ENCODE results near the gene PTBP3. TPM values are rescaled to one million over a fixed set of nuclear protein-coding genes. Genes with fewer than 3 reads are reported as not detected.
A peak's percentile ranks its signal among the peaks of the same experiment; 100 is the strongest.

PTBP3 gene
- total RNA-seq, 6 experiments from 2014 or later: 31.1 to 52.5 (median 39.7) TPM

- peaks cover 17% of the 10 kb centered on the region for H3K36me3 Mint-ChIP-seq (ENCODE audit: low read depth)
- no peaks in the 10 kb centered on the region for H3K9me3 Mint-ChIP-seq
- peak overlapping the region; percentile 75 for H3K4me3 Mint-ChIP-seq
- no peak for TF ChIP-seq CTCF (IDR thresholded peaks at IDR 0.05)
- H3K27ac Mint-ChIP-seq: no peak overlapping the region
- H3K4me1 Mint-ChIP-seq (ENCODE audit: low read depth): peaks cover 23% of the 10 kb centered on the region
- no peak for DNase-seq
- H3K27me3 Mint-ChIP-seq (ENCODE audit: insufficient read depth): peaks cover 10% of the 10 kb centered on the region
Measured at GRCh38 chr9:112175796-112176315, 157.6 kb downstream of the PTBP3 start.

GRCh38 chr9:112174965-112175795, 158.2 kb downstream of the PTBP3 start, which contains the start of gene SUSD1:
Gene SUSD1 (minus strand): TSS chr9:112175297. CDS start chr9:112175235, 62 bp downstream.
- peaks cover 17% of the 10 kb centered on the region for H3K36me3 Mint-ChIP-seq (ENCODE audit: low read depth)
- H3K9me3 Mint-ChIP-seq: no peaks in the 10 kb centered on the region
- peaks cover 8% of the 10 kb centered on the region for H3K27me3 Mint-ChIP-seq (ENCODE audit: insufficient read depth)
- no peak for DNase-seq
- peak within 1 kb of the TSS; percentile 88 for H3K4me3 Mint-ChIP-seq
- H3K4me1 Mint-ChIP-seq (ENCODE audit: low read depth): peaks cover 21% of the 10 kb centered on the region
- H3K27ac Mint-ChIP-seq: peak within 1 kb of the TSS; percentile 81
- TF ChIP-seq CTCF (IDR thresholded peaks at IDR 0.05): no peak

- no peaks in the 10 kb centered on the region for H3K9me3 Mint-ChIP-seq
- H3K4me1 Mint-ChIP-seq (ENCODE audit: low read depth): peaks cover 15% of the 10 kb centered on the region
- peaks cover 8% of the 10 kb centered on the region for H3K27me3 Mint-ChIP-seq (ENCODE audit: insufficient read depth)
- no peak for TF ChIP-seq CTCF (IDR thresholded peaks at IDR 0.05)
- peak overlapping the region; percentile 88 for H3K4me3 Mint-ChIP-seq
- H3K36me3 Mint-ChIP-seq (ENCODE audit: low read depth): peaks cover 17% of the 10 kb centered on the region
- peak; percentile 28 for DNase-seq
- peak overlapping the region; percentile 81 for H3K27ac Mint-ChIP-seq
Measured at GRCh38 chr9:112174222-112174964, 159.0 kb downstream of the PTBP3 start.

- Mint-ChIP-seq H3K27ac (no peak overlapping the region), H3K4me3 (peak overlapping the region; percentile 88), H3K36me3 (ENCODE audit: low read depth) (peaks cover 17% of the 10 kb centered on the region), H3K9me3 (no peaks in the 10 kb centered on the region), H3K27me3 (ENCODE audit: insufficient read depth) (peaks cover 8% of the 10 kb centered on the region), H3K4me1 (ENCODE audit: low read depth) (peaks cover 15% of the 10 kb centered on the region)
- TF ChIP-seq CTCF (IDR thresholded peaks at IDR 0.05): no peak
- DNase-seq: no peak
Measured at GRCh38 chr9:112173489-112174221, 159.8 kb downstream of the PTBP3 start.

- Mint-ChIP-seq H3K9me3 (no peaks in the 10 kb centered on the region), H3K27ac (no peak overlapping the region), H3K36me3 (ENCODE audit: low read depth) (peaks cover 17% of the 10 kb centered on the region), H3K27me3 (ENCODE audit: insufficient read depth) (peaks cover 5% of the 10 kb centered on the region; the same call in 1 of the 2 replicates), H3K4me3 (no peak overlapping the region), H3K4me1 (ENCODE audit: low read depth) (peaks cover 20% of the 10 kb centered on the region)
- no peak for TF ChIP-seq CTCF (IDR thresholded peaks at IDR 0.05)
- no peak for DNase-seq
Measured at GRCh38 chr9:112170968-112171367, 162.5 kb downstream of the PTBP3 start.
